ENCODE measurements around the gene DLGAP5. TPM values are rescaled to one million over a fixed set of nuclear protein-coding genes. Genes with fewer than 3 reads are reported as not detected.

Gene DLGAP5
- total RNA-seq, 1 donor from 2014 or later, result 4.4 TPM

GRCh38 chr14:55228261-55228660, 36.9 kb upstream of the DLGAP5 start:
- Histone ChIP-seq H3K4me3 (ENCODE audit: low read depth, low read length) (no peak overlapping the region), H3K36me3 (ENCODE audit: control insufficient read depth, insufficient read depth, low read length) (no peaks in the 10 kb centered on the region), H3K27me3 (ENCODE audit: control insufficient read depth, insufficient read depth, low read length) (no peaks in the 10 kb centered on the region)
- no peak for TF ChIP-seq CTCF (IDR thresholded peaks at IDR 0.05; ENCODE audit: insufficient read depth, low read length, poor library complexity, severe bottlenecking)
- DNase-seq (ENCODE audit: low read depth), result no peak

- H3K27me3 ChIP-seq (ENCODE audit: control insufficient read depth, insufficient read depth, low read length), result no peaks in the 10 kb centered on the region
- TF ChIP-seq CTCF (IDR thresholded peaks at IDR 0.05; ENCODE audit: insufficient read depth, low read length, poor library complexity, severe bottlenecking), result no peak
- no peak for DNase-seq (ENCODE audit: low read depth)
- no peaks in the 10 kb centered on the region for H3K36me3 ChIP-seq (ENCODE audit: control insufficient read depth, insufficient read depth, low read length)
- H3K4me3 ChIP-seq (ENCODE audit: low read depth, low read length), result no peak overlapping the region
Observed at GRCh38 chr14:55223364-55223763, 32.0 kb upstream of the DLGAP5 start.

- H3K4me3 ChIP-seq (ENCODE audit: low read depth, low read length), result no peak overlapping the region
- no peak for DNase-seq (ENCODE audit: low read depth)
Observed at GRCh38 chr14:55221968-55222367, 30.6 kb upstream of the DLGAP5 start.

GRCh38 chr14:55221186-55221585, 29.8 kb upstream of the DLGAP5 start:
- peak; percentile 31 for DNase-seq (ENCODE audit: low read depth)
- Histone ChIP-seq H3K36me3 (ENCODE audit: control insufficient read depth, insufficient read depth, low read length) (no peaks in the 10 kb centered on the region), H3K4me3 (ENCODE audit: low read depth, low read length) (no peak overlapping the region), H3K27me3 (ENCODE audit: control insufficient read depth, insufficient read depth, low read length) (no peaks in the 10 kb centered on the region)
- TF ChIP-seq CTCF (IDR thresholded peaks at IDR 0.05; ENCODE audit: insufficient read depth, low read length, poor library complexity, severe bottlenecking), result no peak

More at GRCh38 chr14:55221968-55222367, 30.6 kb upstream of the DLGAP5 start:
- TF ChIP-seq CTCF (IDR thresholded peaks at IDR 0.05; ENCODE audit: insufficient read depth, low read length, poor library complexity, severe bottlenecking), result no peak
- H3K36me3 ChIP-seq (ENCODE audit: control insufficient read depth, insufficient read depth, low read length), result no peaks in the 10 kb centered on the region
- no peaks in the 10 kb centered on the region for H3K27me3 ChIP-seq (ENCODE audit: control insufficient read depth, insufficient read depth, low read length)

GRCh38 chr14:55220230-55220629, 28.8 kb upstream of the DLGAP5 start:
- H3K27me3 ChIP-seq (ENCODE audit: control insufficient read depth, insufficient read depth, low read length), result no peaks in the 10 kb centered on the region
- H3K36me3 ChIP-seq (ENCODE audit: control insufficient read depth, insufficient read depth, low read length), result no peaks in the 10 kb centered on the region
- TF ChIP-seq CTCF (IDR thresholded peaks at IDR 0.05; ENCODE audit: insufficient read depth, low read length, poor library complexity, severe bottlenecking), result no peak

GRCh38 chr14:55212634-55213033, 21.2 kb upstream of the DLGAP5 start:
- Histone ChIP-seq H3K27me3 (ENCODE audit: control insufficient read depth, insufficient read depth, low read length) (no peaks in the 10 kb centered on the region), H3K4me3 (ENCODE audit: low read depth, low read length) (no peak overlapping the region), H3K36me3 (ENCODE audit: control insufficient read depth, insufficient read depth, low read length) (no peaks in the 10 kb centered on the region)
- no peak for DNase-seq (ENCODE audit: low read depth)
- no peak for TF ChIP-seq CTCF (IDR thresholded peaks at IDR 0.05; ENCODE audit: insufficient read depth, low read length, poor library complexity, severe bottlenecking)

More at GRCh38 chr14:55220230-55220629, 28.8 kb upstream of the DLGAP5 start:
- DNase-seq (ENCODE audit: low read depth), result no peak
- H3K4me3 ChIP-seq (ENCODE audit: low read depth, low read length), result no peak overlapping the region
